ENCODE data around the gene UST. TPM values are rescaled to one million over a fixed set of nuclear protein-coding genes. Genes with fewer than 3 reads are reported as not detected.

Gene UST
- total and polyA plus RNA-seq, 9 of the 15 experiments (the other 6 are each of a cell fraction or from before 2014, with no cell fraction given): 0.04 to 0.10 TPM; not detected in 7

DNA sequence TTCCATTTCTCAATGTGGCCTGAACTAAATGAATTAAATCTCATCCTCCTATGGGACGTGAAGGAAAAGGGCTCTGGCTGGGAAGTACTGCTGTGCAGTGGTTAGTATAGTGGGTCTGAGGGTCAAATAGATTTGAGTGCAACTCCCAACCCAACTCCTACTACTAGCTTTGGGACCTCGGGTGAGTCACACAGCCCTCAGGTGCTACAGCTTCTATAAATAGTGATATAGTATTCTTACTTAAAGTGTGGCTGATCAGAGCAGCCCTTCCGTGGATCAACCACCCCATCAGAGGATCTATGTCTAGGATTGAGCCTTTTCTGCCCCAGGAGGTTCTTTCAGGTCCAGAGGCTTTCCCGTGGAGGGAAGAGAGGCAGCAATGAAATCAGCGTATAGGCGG, 904 bp upstream of the UST start:
- Histone ChIP-seq H3K27me3 (ENCODE audit: control insufficient read depth in 2 of 2, insufficient read depth in 2 of 2, low read length in 2 of 2) (peaks cover 12 to 44% of the 10 kb centered on the region in 2 experiments; a peak in 4 of 5 replicates), H3K4me2 (ENCODE audit: insufficient read depth, low read length) (peak overlapping the region; percentile 78), H3K4me3 (peak overlapping the region; percentile 41), H3K9me3 (replicated peaks; ENCODE audit: control insufficient read depth, insufficient read depth, low read depth, low read length) (no peaks in the 10 kb centered on the region), H3K79me2 (ENCODE audit: control insufficient read depth, insufficient read depth, low read length) (no peaks in the 10 kb centered on the region), H4K20me1 (replicated peaks; ENCODE audit: control insufficient read depth, insufficient read depth, low read length) (no peaks in the 10 kb centered on the region), H3K36me3 (ENCODE audit: control insufficient read depth, insufficient read depth, low read length) (no peaks in the 10 kb centered on the region), H2AFZ (ENCODE audit: low read depth, low read length) (peak overlapping the region; percentile 77), H3K27ac (ENCODE audit: extremely low read depth, low read depth, low read length) (no peak overlapping the region), H3K9me1 (ENCODE audit: control insufficient read depth, insufficient read depth, low read length) (no peaks in the 10 kb centered on the region), H3K9ac (ENCODE audit: insufficient read depth in 1 of 2, low read depth in 2 of 2, low read length in 2 of 2) (peak overlapping the region; percentile 31; a peak in 2 of 4 replicates), H3K4me1 (replicated peaks in 1 of 2; ENCODE audit: control insufficient read depth in 2 of 2, insufficient read depth in 2 of 2, low read length in 2 of 2) (peaks cover 0 to 15% of the 10 kb centered on the region in 2 experiments; a peak in 3 of 5 replicates)
- POLR2A ChIA-PET: interaction anchor here (0.7 kb wide), 1 partner anchor 742 kb away, joined by 3 read pairs; no protein-coding TSS in a partner anchor
- no peak for FAIRE-seq
- in situ Hi-C loops (cut with MboI) (no loop called here), intact Hi-C loops (cut with micrococcal nuclease) (loop anchor here (2.0 kb wide), 1 partner anchor 203 kb away; no protein-coding TSS in a partner anchor)
- ATAC-seq: peak; percentile 9; the same call in 1 of the 3 replicates
- no peak for TF ChIP-seq PPARD (CRISPR knock-in tag; IDR thresholded peaks at IDR 0.05)
- TF ChIP-seq, protein P1, sequence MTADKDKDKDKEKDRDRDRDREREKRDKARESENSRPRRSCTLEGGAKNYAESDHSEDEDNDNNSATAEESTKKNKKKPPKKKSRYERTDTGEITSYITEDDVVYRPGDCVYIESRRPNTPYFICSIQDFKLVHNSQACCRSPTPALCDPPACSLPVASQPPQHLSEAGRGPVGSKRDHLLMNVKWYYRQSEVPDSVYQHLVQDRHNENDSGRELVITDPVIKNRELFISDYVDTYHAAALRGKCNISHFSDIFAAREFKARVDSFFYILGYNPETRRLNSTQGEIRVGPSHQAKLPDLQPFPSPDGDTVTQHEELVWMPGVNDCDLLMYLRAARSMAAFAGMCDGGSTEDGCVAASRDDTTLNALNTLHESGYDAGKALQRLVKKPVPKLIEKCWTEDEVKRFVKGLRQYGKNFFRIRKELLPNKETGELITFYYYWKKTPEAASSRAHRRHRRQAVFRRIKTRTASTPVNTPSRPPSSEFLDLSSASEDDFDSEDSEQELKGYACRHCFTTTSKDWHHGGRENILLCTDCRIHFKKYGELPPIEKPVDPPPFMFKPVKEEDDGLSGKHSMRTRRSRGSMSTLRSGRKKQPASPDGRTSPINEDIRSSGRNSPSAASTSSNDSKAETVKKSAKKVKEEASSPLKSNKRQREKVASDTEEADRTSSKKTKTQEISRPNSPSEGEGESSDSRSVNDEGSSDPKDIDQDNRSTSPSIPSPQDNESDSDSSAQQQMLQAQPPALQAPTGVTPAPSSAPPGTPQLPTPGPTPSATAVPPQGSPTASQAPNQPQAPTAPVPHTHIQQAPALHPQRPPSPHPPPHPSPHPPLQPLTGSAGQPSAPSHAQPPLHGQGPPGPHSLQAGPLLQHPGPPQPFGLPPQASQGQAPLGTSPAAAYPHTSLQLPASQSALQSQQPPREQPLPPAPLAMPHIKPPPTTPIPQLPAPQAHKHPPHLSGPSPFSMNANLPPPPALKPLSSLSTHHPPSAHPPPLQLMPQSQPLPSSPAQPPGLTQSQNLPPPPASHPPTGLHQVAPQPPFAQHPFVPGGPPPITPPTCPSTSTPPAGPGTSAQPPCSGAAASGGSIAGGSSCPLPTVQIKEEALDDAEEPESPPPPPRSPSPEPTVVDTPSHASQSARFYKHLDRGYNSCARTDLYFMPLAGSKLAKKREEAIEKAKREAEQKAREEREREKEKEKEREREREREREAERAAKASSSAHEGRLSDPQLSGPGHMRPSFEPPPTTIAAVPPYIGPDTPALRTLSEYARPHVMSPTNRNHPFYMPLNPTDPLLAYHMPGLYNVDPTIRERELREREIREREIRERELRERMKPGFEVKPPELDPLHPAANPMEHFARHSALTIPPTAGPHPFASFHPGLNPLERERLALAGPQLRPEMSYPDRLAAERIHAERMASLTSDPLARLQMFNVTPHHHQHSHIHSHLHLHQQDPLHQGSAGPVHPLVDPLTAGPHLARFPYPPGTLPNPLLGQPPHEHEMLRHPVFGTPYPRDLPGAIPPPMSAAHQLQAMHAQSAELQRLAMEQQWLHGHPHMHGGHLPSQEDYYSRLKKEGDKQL (CRISPR knock-in tag; IDR thresholded peaks at IDR 0.05; ENCODE audit: borderline replicate concordance): 0 out of 2 replicates have a peak, but pooled peaks have one; percentile 34
- TF ChIP-seq, protein P2, sequence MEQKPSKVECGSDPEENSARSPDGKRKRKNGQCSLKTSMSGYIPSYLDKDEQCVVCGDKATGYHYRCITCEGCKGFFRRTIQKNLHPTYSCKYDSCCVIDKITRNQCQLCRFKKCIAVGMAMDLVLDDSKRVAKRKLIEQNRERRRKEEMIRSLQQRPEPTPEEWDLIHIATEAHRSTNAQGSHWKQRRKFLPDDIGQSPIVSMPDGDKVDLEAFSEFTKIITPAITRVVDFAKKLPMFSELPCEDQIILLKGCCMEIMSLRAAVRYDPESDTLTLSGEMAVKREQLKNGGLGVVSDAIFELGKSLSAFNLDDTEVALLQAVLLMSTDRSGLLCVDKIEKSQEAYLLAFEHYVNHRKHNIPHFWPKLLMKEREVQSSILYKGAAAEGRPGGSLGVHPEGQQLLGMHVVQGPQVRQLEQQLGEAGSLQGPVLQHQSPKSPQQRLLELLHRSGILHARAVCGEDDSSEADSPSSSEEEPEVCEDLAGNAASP (IDR thresholded peaks at IDR 0.05): no peak
- CTCF ChIA-PET (ENCODE audit: low intra/inter-chr PET ratio): no interaction called here
- no peak for DNase-seq (ENCODE audit: extremely low read depth in 1 of 4, low spot score in 3 of 4)
- WGBS (ENCODE audit: insufficient coverage, low coverage, missing lambda C conversion rate): 4% methylated on average over 6 of the region's 6 CpGs
- BruUV-seq (replicated peaks): no TSS peak
